Adrenal gland (tissue), 12 donors: ENCODE data around the gene CDYL. TPM values are rescaled to one million over a fixed set of nuclear protein-coding genes. Genes with fewer than 3 reads are reported as not detected.

ENCODE experiments used
- DNase-seq, 7 donors: peaks; one replicate each; pipeline ENCODE4 v3.0.0-alpha.2; 2019 to 2020
- H3K27ac ChIP-seq, 5 donors: fragments of 200-600 bp; sonication (generic) in 4 of 5; 1 replicate in 3 of 5; 2 replicates in 2 of 5; pipeline versions ENCODE4 v1.5.1 to v1.8.0; 2016 to 2020; ENCODE audit warnings: mild to moderate bottlenecking in 1 of 5
- H3K27me3 ChIP-seq: fragments of 200-600 bp; 2 replicates; pipeline ENCODE4 v1.8.0; 2021
- H3K36me3 ChIP-seq, 2 donors: fragments of 200-600 bp; replicated peaks in 1 of 2; 1 replicate in 1 of 2; 2 replicates in 1 of 2; pipeline versions ENCODE4 v1.5.1 to v1.8.0; 2018 to 2022
- H3K4me1 ChIP-seq, 2 donors: fragments of 200-600 bp; replicated peaks in 1 of 2; 1 replicate in 1 of 2; 2 replicates in 1 of 2; pipeline versions ENCODE4 v1.5.1 to v1.8.0; 2018 to 2021
- H3K4me3 ChIP-seq, 4 donors: fragments of 200-600 bp; sonication (generic) in 3 of 4; one replicate each; pipeline ENCODE4 v1.5.1; 2016 to 2018
- H3K9me3 ChIP-seq, 3 donors: fragments of 200-600 bp; sonication (generic) in 1 of 3; replicated peaks in 1 of 3; 1 replicate in 2 of 3; 2 replicates in 1 of 3; pipeline versions ENCODE4 v1.5.1 to v1.8.0; 2016 to 2021
- POLR2A ChIP-seq, 2 donors: fragments of 450-650 bp; IDR thresholded peaks; one replicate each; pipeline ENCODE4 v1.6.1; 2017; ENCODE audit warnings: antibody characterized with exemption in 2 of 2, mild to moderate bottlenecking in 2 of 2, moderate library complexity in 1 of 2
- WGBS, 4 donors: extraction: QIAGEN DNeasy Blood & Tissue Kit in 2 of 4; methylation state at CpG; one replicate each; pipeline versions ENCODE4 v1.1.5 to v1.1.7; 2013 to 2017; 5-methylcytosine and 5-hydroxymethylcytosine counted together
- intact Hi-C, 2 donors: fragments of 100-400 bp; cut with DNase I; formaldehyde crosslinking; loops; one replicate each; pipeline versions ENCODE4 v1.14.1 to v1.15.0; 2022 to 2023
- polyA plus RNA-seq, 3 donors: library from polyadenylated mRNA; stranded (reverse); fragments of 200-250 nt in 2 of 3; fragments of 350-450 nt in 1 of 3; fragmentation: Illumina TruSeq in 1 of 3; extraction: RNeasy Lipid Tissue Mini Kit (QIAGEN cat#74804) in 1 of 3; gene quantifications; one replicate each; pipeline ENCODE4 v1.2.3, GENCODE V29; 2013 to 2014
- total RNA-seq, 9 donors: library from RNA; depleted of rRNA in 4 of 9; stranded (reverse); fragments of >200 nt in 4 of 9; fragments of 120-200 nt in 1 of 9; fragmentation: NEBNext Ultra II Directional in 1 of 9; extraction: Animal tissue kit (Norgen Biotek cat#: 25700) in 1 of 9; gene quantifications; one replicate each; pipeline versions ENCODE4 v1.1.0 to v1.2.4, GENCODE V29; 2013 to 2023
- TF ChIP-seq, protein P1 (sequence below), 6 experiments: fragments of 450-650 bp in 4 of 6; fragments of 200-600 bp in 2 of 6; sonication (generic) in 1 of 6; IDR thresholded peaks; 1 replicate in 5 of 6; 2 replicates in 1 of 6; pipeline versions ENCODE4 v1.5.1 to v1.8.0; 2016 to 2021; ENCODE audit warnings: antibody characterized with exemption in 6 of 6, mild to moderate bottlenecking in 2 of 6, moderate library complexity in 1 of 6
- donor health status: healthy with polysubstance abuse.
- donor health status: Bipolar disorder and iron deficiency.
- donor health status: DM: yes; HTN: yes; CAD: no.
- donor health status: DM: no; HTN: no; CAD: no.
- donor health status: DM: no; HTN: no; CAD: no.
- donor health status: DM: yes; HTN: yes; CAD: no.

CDYL gene
- total and polyA plus RNA-seq, 12 donors, result 3.3 to 47.1 (median 24.8) TPM

DNA sequence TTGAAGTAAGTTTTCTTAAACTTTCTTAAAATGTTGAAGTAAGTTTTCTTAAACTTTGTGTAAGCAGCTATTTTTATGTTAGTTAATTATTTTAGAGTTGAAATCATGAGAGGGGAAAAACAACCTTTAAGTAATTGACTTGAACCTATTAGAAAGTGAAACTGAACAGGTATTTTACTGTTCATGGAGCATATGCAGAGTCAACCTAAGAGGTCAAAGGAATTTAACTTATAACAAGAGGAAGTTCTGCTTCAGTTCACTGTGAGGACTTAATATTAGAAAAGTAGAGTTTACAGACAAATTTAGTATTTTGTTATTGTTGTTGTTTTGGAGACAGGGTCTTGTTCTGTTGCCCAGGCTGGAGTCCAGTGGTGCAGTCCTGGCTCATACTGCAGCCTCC lies 38.0 kb downstream of the CDYL start:
- TF ChIP-seq POLR2A (IDR thresholded peaks at IDR 0.05), result no peak
- TF ChIP-seq, protein P1, sequence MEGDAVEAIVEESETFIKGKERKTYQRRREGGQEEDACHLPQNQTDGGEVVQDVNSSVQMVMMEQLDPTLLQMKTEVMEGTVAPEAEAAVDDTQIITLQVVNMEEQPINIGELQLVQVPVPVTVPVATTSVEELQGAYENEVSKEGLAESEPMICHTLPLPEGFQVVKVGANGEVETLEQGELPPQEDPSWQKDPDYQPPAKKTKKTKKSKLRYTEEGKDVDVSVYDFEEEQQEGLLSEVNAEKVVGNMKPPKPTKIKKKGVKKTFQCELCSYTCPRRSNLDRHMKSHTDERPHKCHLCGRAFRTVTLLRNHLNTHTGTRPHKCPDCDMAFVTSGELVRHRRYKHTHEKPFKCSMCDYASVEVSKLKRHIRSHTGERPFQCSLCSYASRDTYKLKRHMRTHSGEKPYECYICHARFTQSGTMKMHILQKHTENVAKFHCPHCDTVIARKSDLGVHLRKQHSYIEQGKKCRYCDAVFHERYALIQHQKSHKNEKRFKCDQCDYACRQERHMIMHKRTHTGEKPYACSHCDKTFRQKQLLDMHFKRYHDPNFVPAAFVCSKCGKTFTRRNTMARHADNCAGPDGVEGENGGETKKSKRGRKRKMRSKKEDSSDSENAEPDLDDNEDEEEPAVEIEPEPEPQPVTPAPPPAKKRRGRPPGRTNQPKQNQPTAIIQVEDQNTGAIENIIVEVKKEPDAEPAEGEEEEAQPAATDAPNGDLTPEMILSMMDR (IDR thresholded peaks at IDR 0.05), result no peak
- no peak for DNase-seq
- no peaks in the 10 kb centered on the region for H3K9me3 ChIP-seq
- H3K4me1 ChIP-seq, result peaks cover 6 to 31% of the 10 kb centered on the region in 2 donors
- no peaks in the 10 kb centered on the region for H3K27me3 ChIP-seq
- H3K27ac ChIP-seq, result no peak overlapping the region
- H3K36me3 ChIP-seq, result no peaks in the 10 kb centered on the region
- intact Hi-C loops, result no loop called here
- H3K4me3 ChIP-seq, result no peak overlapping the region

DNA sequence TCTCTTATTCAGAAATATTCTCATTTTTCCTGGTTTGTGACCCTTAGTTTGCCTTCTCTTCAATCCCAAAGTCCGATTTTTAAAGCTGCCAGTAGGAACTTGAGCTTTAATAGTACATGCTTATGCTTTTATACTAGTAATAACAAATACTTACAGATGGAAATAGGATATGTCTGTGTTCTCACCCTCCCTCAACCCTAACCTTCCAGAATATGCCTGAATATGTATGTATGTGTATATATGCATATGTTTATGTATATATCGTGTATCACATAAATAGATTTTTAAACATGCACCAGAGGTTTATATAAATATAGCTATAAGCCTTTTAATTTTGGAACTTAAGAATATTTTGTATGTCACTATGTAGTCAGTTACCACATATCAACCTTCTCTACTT lies 38.8 kb downstream of the CDYL start:
- Histone ChIP-seq H3K4me3 (no peak overlapping the region), H3K27me3 (no peaks in the 10 kb centered on the region), H3K27ac (no peak overlapping the region), H3K4me1 (peaks cover 6 to 31% of the 10 kb centered on the region in 2 donors), H3K9me3 (no peaks in the 10 kb centered on the region), H3K36me3 (no peaks in the 10 kb centered on the region)
- no peak for DNase-seq
- TF ChIP-seq, protein P1 (IDR thresholded peaks at IDR 0.05), result no peak
- TF ChIP-seq POLR2A (IDR thresholded peaks at IDR 0.05), result no peak
- intact Hi-C loops, result no loop called here
- whole genome bisulfite sequencing, 4 donors, result 85 to 93% (median 89%) methylated on average over 2 of the region's 2 CpGs

DNA sequence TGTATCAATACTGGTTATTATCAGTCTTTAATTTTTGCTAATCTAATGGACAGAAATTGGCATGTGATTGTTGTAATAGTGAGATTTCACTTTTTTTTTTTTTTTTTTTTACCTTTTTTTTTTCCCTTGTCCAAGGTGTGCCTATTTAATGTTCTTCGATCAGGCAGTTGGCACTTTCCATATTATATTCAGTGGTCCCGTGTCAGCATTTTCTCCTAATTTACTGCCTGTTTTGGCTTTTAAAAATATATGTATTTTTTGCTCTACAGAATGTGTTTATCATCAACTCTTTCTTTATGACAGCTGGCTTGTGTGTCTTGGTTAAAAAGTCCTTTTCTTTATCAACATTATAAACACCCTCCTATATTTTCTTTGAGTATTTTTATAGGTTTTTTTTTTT lies 39.4 kb downstream of the CDYL start:
- Histone ChIP-seq H3K27ac (no peak overlapping the region), H3K4me3 (no peak overlapping the region), H3K36me3 (no peaks in the 10 kb centered on the region), H3K9me3 (no peaks in the 10 kb centered on the region), H3K4me1 (peaks cover 6 to 27% of the 10 kb centered on the region in 2 donors), H3K27me3 (no peaks in the 10 kb centered on the region)
- intact Hi-C loops, result no loop called here
- no peak for DNase-seq
- 87 to 94% (median 92%) methylated on average over 2 of the region's 2 CpGs for WGBS, 4 donors
- no peak for TF ChIP-seq POLR2A (IDR thresholded peaks at IDR 0.05)
- TF ChIP-seq, protein P1 (IDR thresholded peaks at IDR 0.05), result no peak

DNA sequence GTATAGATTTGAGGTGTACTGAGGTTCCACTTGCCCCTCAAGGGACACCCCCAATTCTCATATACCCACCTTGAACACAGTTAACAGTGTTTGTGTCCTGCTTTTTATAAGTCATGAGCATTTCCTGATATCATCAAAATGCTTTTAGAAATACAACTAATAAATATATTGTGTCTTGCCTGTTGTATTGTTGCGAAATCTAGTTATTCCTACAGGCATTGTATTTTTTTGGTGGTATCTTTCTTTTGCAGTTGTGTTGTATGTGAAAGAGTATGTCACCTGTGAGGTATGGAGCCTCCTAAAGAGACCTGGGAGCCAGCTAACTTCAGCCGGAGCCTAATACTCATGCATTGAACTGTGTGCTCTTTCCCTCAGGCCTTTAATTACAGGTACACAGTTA lies 40.7 kb downstream of the CDYL start:
- WGBS, 4 donors, result 97 to 100% (median 98%) methylated on average over 2 of the region's 2 CpGs
- TF ChIP-seq POLR2A (IDR thresholded peaks at IDR 0.05), result no peak
- TF ChIP-seq, protein P1 (IDR thresholded peaks at IDR 0.05), result no peak
- intact Hi-C loops, result no loop called here
- Histone ChIP-seq H3K27ac (no peak overlapping the region), H3K36me3 (no peaks in the 10 kb centered on the region), H3K4me3 (no peak overlapping the region), H3K27me3 (no peaks in the 10 kb centered on the region), H3K4me1 (peaks cover 3 to 15% of the 10 kb centered on the region in 2 donors), H3K9me3 (no peaks in the 10 kb centered on the region)
- no peak for DNase-seq
